ENCODE data around the gene P4HA3.

Gene P4HA3

DNA sequence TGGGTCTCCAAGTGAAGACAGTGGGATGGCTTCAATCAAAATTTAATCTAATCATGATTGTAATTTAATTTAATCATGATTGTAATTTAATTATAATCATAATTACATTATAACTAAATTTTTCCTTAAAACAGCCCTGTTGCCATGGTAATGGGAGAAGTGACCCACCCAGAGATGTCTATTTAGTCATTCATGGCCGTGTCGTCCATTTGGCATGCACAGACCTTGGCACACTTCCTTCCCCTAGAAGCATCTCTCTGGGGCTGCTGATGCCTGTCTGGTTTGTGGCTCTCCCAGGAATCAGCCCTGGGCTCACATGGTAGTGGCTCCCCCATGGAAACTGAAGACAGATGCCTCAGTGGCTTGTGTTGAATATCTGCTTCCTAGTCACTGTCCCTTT, 27.0 kb downstream of the P4HA3 start:
- Histone ChIP-seq H3K9me3 (ENCODE audit: control insufficient read depth, insufficient read depth, low read length) (no peaks in the 10 kb centered on the region), H3K4me2 (ENCODE audit: low read length) (no peak overlapping the region), H3K4me3 (ENCODE audit: low read length) (no peak overlapping the region), H3K27me3 (ENCODE audit: control insufficient read depth, low read length) (peaks cover 10% of the 10 kb centered on the region), H3F3A (ENCODE audit: control insufficient read depth, insufficient read depth) (no peaks in the 10 kb centered on the region), H3K9me2 (replicated peaks; ENCODE audit: control insufficient read depth, low read length) (no peaks in the 10 kb centered on the region), H4K20me1 (ENCODE audit: control insufficient read depth, insufficient read depth, low read depth, low read length) (no peaks in the 10 kb centered on the region), H3K27ac (ENCODE audit: low read depth, low read length) (no peak overlapping the region), H3K79me2 (ENCODE audit: control insufficient read depth, low read length) (no peaks in the 10 kb centered on the region), H3K4me1 (ENCODE audit: control insufficient read depth, low read length) (no peaks in the 10 kb centered on the region), H3K36me3 (ENCODE audit: control insufficient read depth, low read length) (no peaks in the 10 kb centered on the region)
- TF ChIP-seq EZH2phosphoT487 (IDR thresholded peaks at IDR 0.05; ENCODE audit: borderline replicate concordance, low read length): no peak
- TF ChIP-seq, protein P1, sequence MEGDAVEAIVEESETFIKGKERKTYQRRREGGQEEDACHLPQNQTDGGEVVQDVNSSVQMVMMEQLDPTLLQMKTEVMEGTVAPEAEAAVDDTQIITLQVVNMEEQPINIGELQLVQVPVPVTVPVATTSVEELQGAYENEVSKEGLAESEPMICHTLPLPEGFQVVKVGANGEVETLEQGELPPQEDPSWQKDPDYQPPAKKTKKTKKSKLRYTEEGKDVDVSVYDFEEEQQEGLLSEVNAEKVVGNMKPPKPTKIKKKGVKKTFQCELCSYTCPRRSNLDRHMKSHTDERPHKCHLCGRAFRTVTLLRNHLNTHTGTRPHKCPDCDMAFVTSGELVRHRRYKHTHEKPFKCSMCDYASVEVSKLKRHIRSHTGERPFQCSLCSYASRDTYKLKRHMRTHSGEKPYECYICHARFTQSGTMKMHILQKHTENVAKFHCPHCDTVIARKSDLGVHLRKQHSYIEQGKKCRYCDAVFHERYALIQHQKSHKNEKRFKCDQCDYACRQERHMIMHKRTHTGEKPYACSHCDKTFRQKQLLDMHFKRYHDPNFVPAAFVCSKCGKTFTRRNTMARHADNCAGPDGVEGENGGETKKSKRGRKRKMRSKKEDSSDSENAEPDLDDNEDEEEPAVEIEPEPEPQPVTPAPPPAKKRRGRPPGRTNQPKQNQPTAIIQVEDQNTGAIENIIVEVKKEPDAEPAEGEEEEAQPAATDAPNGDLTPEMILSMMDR (IDR thresholded peaks at IDR 0.05; ENCODE audit: low read depth, low read length, poor library complexity, severe bottlenecking): no peak

GRCh38 chr11:74283580-74284180, 27.8 kb downstream of the P4HA3 start:
- Histone ChIP-seq H3K27ac (ENCODE audit: low read depth, low read length) (no peak overlapping the region), H3K9me3 (ENCODE audit: control insufficient read depth, insufficient read depth, low read length) (no peaks in the 10 kb centered on the region), H3K4me1 (ENCODE audit: control insufficient read depth, low read length) (no peaks in the 10 kb centered on the region), H3K36me3 (ENCODE audit: control insufficient read depth, low read length) (no peaks in the 10 kb centered on the region), H3K27me3 (ENCODE audit: control insufficient read depth, low read length) (peaks cover 13% of the 10 kb centered on the region), H3F3A (ENCODE audit: control insufficient read depth, insufficient read depth) (no peaks in the 10 kb centered on the region), H3K4me3 (ENCODE audit: low read length) (no peak overlapping the region), H4K20me1 (ENCODE audit: control insufficient read depth, insufficient read depth, low read depth, low read length) (no peaks in the 10 kb centered on the region), H3K79me2 (ENCODE audit: control insufficient read depth, low read length) (no peaks in the 10 kb centered on the region), H3K9me2 (replicated peaks; ENCODE audit: control insufficient read depth, low read length) (no peaks in the 10 kb centered on the region), H3K4me2 (ENCODE audit: low read length) (no peak overlapping the region)
- TF ChIP-seq EZH2phosphoT487 (IDR thresholded peaks at IDR 0.05; ENCODE audit: borderline replicate concordance, low read length): no peak
- TF ChIP-seq, protein P1 (IDR thresholded peaks at IDR 0.05; ENCODE audit: low read depth, low read length, poor library complexity, severe bottlenecking): no peak

DNA sequence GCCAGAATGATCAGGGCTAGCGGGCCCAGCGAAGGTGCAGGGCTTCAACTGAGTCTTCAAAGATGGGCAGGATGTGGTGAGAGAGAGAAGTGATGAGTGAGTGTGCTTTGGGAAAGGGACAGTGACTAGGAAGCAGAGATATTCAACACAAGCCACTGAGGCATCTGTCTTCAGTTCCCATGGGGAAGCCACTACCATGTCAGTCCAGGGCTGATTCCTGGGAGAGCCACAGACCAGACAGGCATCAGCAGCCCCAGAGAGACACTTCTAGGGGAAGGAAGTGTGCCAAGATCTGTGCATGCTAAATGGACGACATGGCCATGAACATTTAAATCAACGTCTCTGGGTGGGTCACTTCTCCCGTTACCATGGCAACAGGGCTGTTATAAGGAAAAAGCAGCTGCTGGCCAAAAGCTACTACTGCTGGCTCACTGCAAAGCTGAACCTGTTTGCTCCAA, 28.5 kb downstream of the P4HA3 start:
- Histone ChIP-seq H3K4me2 (ENCODE audit: low read length) (no peak overlapping the region), H3K9me2 (replicated peaks; ENCODE audit: control insufficient read depth, low read length) (no peaks in the 10 kb centered on the region), H3F3A (ENCODE audit: control insufficient read depth, insufficient read depth) (no peaks in the 10 kb centered on the region), H3K4me1 (ENCODE audit: control insufficient read depth, low read length) (no peaks in the 10 kb centered on the region), H4K20me1 (ENCODE audit: control insufficient read depth, insufficient read depth, low read depth, low read length) (no peaks in the 10 kb centered on the region), H3K9me3 (ENCODE audit: control insufficient read depth, insufficient read depth, low read length) (no peaks in the 10 kb centered on the region), H3K4me3 (ENCODE audit: low read length) (no peak overlapping the region), H3K27me3 (ENCODE audit: control insufficient read depth, low read length) (peaks cover 17% of the 10 kb centered on the region), H3K79me2 (ENCODE audit: control insufficient read depth, low read length) (no peaks in the 10 kb centered on the region), H3K27ac (ENCODE audit: low read depth, low read length) (no peak overlapping the region), H3K36me3 (ENCODE audit: control insufficient read depth, low read length) (no peaks in the 10 kb centered on the region)
- TF ChIP-seq, protein P1 (IDR thresholded peaks at IDR 0.05; ENCODE audit: low read depth, low read length, poor library complexity, severe bottlenecking): no peak
- no peak for TF ChIP-seq EZH2phosphoT487 (IDR thresholded peaks at IDR 0.05; ENCODE audit: borderline replicate concordance, low read length)

Measured in DOHH2 (cell line).